GM12878 (cell line): ENCODE data around the gene SNRNP200. TPM values are rescaled to one million over a fixed set of nuclear protein-coding genes. Genes with fewer than 3 reads are reported as not detected.

Source experiments
- ATAC-seq: fragments of 200-7000 bp; cut with Tn5 transposase; 3 replicates; pipeline ENCODE4 v1.9.1; 2020; ENCODE audit warnings: mild to moderate bottlenecking, moderate library complexity
- BruUV-seq: library from RNA; stranded (reverse); fragments of 400-500 nt; replicated peaks from 2 replicates; lab custom pipeline; 2021; lab: Mats Ljungman, UMichigan
- CTCF ChIA-PET: fragments of 300-600 bp; sonication (Branson Sonifier 250); formaldehyde crosslinking; extraction: SDS; loops from one replicate; lab custom pipeline; 2021; ENCODE audit warnings: inconsistent platforms; lab: Yijun Ruan, JAX
- POLR2A ChIA-PET: fragments of 350-600 bp; formaldehyde crosslinking; extraction: SDS; loops from one replicate; lab custom pipeline; 2021; ENCODE audit warnings: inconsistent platforms; lab: Charles Lee
- RAD21 ChIA-PET: fragments of 300-600 bp; sonication (Branson Sonifier 250); formaldehyde crosslinking; loops from one replicate; lab custom pipeline; 2023; ENCODE audit warnings: antibody characterized with exemption; ENCODE audit not compliant: unreplicated experiment; lab: Charles Lee
- SMC1A ChIA-PET: fragments of 300-600 bp; sonication (Branson Sonifier 250); formaldehyde crosslinking; loops from one replicate; lab custom pipeline; 2023; ENCODE audit not compliant: unreplicated experiment, uncharacterized antibody; lab: Charles Lee
- DNase-seq: peaks from one replicate; pipeline ENCODE4 v3.0.0-alpha.2; 2011; ENCODE audit warnings: low read depth, low spot score
- FAIRE-seq: peaks from 3 replicates; lab custom pipeline; 2011; peaks lifted over from hg19 to GRCh38; lab: Jason Lieb, UNC
- H2AFZ ChIP-seq: 2 replicates; pipeline ENCODE4 v1.6.0; 2011; ENCODE audit warnings: low read depth, low read length, control low read depth; ENCODE audit not compliant: control insufficient read depth
- H3K27ac ChIP-seq: 2 replicates; pipeline ENCODE4 v1.5.1; 2011; ENCODE audit warnings: control low read depth; ENCODE audit not compliant: control insufficient read depth, insufficient read depth
- H3K27me3 ChIP-seq, 2 experiments: replicated peaks in 1 of 2; 2 replicates each; pipeline versions ENCODE4 v1.6.0 to v1.6.1; 2011; ENCODE audit warnings: low read length in 1 of 2; ENCODE audit not compliant: control insufficient read depth in 2 of 2, insufficient read depth in 2 of 2
- H3K36me3 ChIP-seq, 2 experiments: 2 replicates each; pipeline ENCODE4 v1.5.1; 2011; ENCODE audit warnings: low read length in 1 of 2; ENCODE audit not compliant: control insufficient read depth in 2 of 2, insufficient read depth in 2 of 2
- H3K4me1 ChIP-seq: 2 replicates; pipeline ENCODE4 v1.6.1; 2011; ENCODE audit warnings: mild to moderate bottlenecking, low read length, moderate library complexity, mixed read lengths; ENCODE audit not compliant: control insufficient read depth, insufficient read depth
- H3K4me2 ChIP-seq: 2 replicates; pipeline ENCODE4 v1.6.0; 2011; ENCODE audit warnings: control low read depth; ENCODE audit not compliant: control insufficient read depth, insufficient read depth
- H3K4me3 ChIP-seq: fragments of 200-600 bp; sonication (generic); 2 replicates; pipeline ENCODE4 v1.5.1; 2016
- H3K79me2 ChIP-seq: 2 replicates; pipeline ENCODE4 v1.6.0; 2011; ENCODE audit warnings: low read length; ENCODE audit not compliant: control insufficient read depth, insufficient read depth
- H3K9ac ChIP-seq: 2 replicates; pipeline ENCODE4 v1.8.0; 2011; ENCODE audit warnings: low read length, control low read depth, mixed read lengths; ENCODE audit not compliant: control insufficient read depth, insufficient read depth
- H3K9me3 ChIP-seq: replicated peaks from 3 replicates; pipeline ENCODE4 v1.5.1; 2011; ENCODE audit warnings: mild to moderate bottlenecking, low read length; ENCODE audit not compliant: control insufficient read depth, insufficient read depth
- H4K20me1 ChIP-seq: 2 replicates; pipeline ENCODE4 v1.6.0; 2011; ENCODE audit not compliant: control insufficient read depth, insufficient read depth
- BCL3 ChIP-seq: IDR thresholded peaks from 2 replicates; pipeline ENCODE4 v1.6.1; 2011; ENCODE audit warnings: borderline replicate concordance, low read depth, mild to moderate bottlenecking, moderate library complexity, low read length; ENCODE audit not compliant: insufficient read depth, poor library complexity, severe bottlenecking
- CHD1 ChIP-seq: IDR thresholded peaks from 2 replicates; pipeline ENCODE4 v1.6.1; 2012; ENCODE audit warnings: low read depth, low read length, improper control_type of control experiment
- CHD2 ChIP-seq: IDR thresholded peaks from 2 replicates; pipeline ENCODE4 v1.6.1; 2011; ENCODE audit warnings: low read depth, low read length, improper control_type of control experiment, borderline replicate concordance
- HCFC1 ChIP-seq: fragments of 150-350 bp; IDR thresholded peaks from 2 replicates; pipeline ENCODE4 v1.6.1; 2014; ENCODE audit warnings: low read length
- IKZF1 ChIP-seq: fragments of 450-650 bp; conservative IDR thresholded peaks from 2 replicates; pipeline ENCODE4 v1.6.1; 2017; ENCODE audit warnings: antibody characterized with exemption, mild to moderate bottlenecking
- MLLT1 ChIP-seq: fragments of 450-650 bp; IDR thresholded peaks from 2 replicates; pipeline ENCODE4 v1.6.1; 2016; ENCODE audit warnings: mild to moderate bottlenecking
- PAX8 ChIP-seq: fragments of 450-650 bp; IDR thresholded peaks from 2 replicates; pipeline ENCODE4 v1.6.1; 2017; ENCODE audit warnings: mild to moderate bottlenecking, moderate library complexity
- SMC3 ChIP-seq: IDR thresholded peaks from 2 replicates; pipeline ENCODE4 v1.6.1; 2011; ENCODE audit warnings: low read length, improper control_type of control experiment, borderline replicate concordance
- TARDBP ChIP-seq: IDR thresholded peaks from 2 replicates; pipeline ENCODE4 v1.6.1; 2016; ENCODE audit warnings: borderline replicate concordance
- USF2 ChIP-seq: IDR thresholded peaks from 2 replicates; pipeline ENCODE4 v1.6.1; 2011; ENCODE audit warnings: low read depth, low read length, improper control_type of control experiment, borderline replicate concordance
- YY1 ChIP-seq: IDR thresholded peaks from 2 replicates; pipeline ENCODE4 v1.6.1; 2011; ENCODE audit warnings: low read depth, mild to moderate bottlenecking, low read length
- ZNF207 ChIP-seq: fragments of 450-650 bp; IDR thresholded peaks from 2 replicates; pipeline ENCODE4 v1.6.1; 2014; ENCODE audit warnings: antibody characterized with exemption, mild to moderate bottlenecking, borderline replicate concordance
- WGBS: methylation state at CpG from one replicate; pipeline ENCODE4 v1.1.6; 2016; ENCODE audit warnings: low lambda C conversion rate; ENCODE audit not compliant: insufficient replicate concordance, insufficient coverage; ENCODE audit errors: missing lambda C conversion rate; 5-methylcytosine and 5-hydroxymethylcytosine counted together
- in situ Hi-C: fragments of 300-500 bp; cut with MboI; formaldehyde crosslinking; loops from 9 replicates; pipeline ENCODE4 v1.14.3; 2018; ENCODE audit warnings: mixed read lengths
- intact Hi-C: fragments of 100-400 bp; cut with micrococcal nuclease; formaldehyde crosslinking; loops from one replicate; pipeline ENCODE4 v1.14.2; 2022; ENCODE audit not compliant: unreplicated experiment
- polyA plus RNA-seq, 11 experiments: library from polyadenylated mRNA; depleted of rRNA in 4 of 11; unstranded in 6 of 11; stranded (reverse) in 5 of 11; fragments of >200 nt; fragmentation: Nextera tagmentation in 4 of 11; fragmentation: Illumina TruSeq in 1 of 11; extraction: Ambion mirVana in 4 of 11; extraction: Trizol in 1 of 11; gene quantifications; 1 replicate in 1 of 11; 2 replicates in 10 of 11; pipeline versions ENCODE4 v1.2.1 to v1.2.3, GENCODE V29; 2011 to 2016; ENCODE audit warnings: inconsistent platforms in 2 of 11, missing spikeins in 2 of 11, low read depth in 1 of 11
- total RNA-seq, 4 experiments: library from RNA; depleted of rRNA in 3 of 4; stranded (reverse); fragments of >200 nt in 3 of 4; fragmentation: Illumina TruSeq in 1 of 4; extraction: Trizol in 1 of 4; gene quantifications; 2 replicates each; pipeline versions ENCODE4 v1.2.1 to v1.2.3, GENCODE V29; 2013 to 2021

SNRNP200 gene
- total and polyA plus RNA-seq, 10 of the 15 experiments (the other 5 are each of a cell fraction or from before 2014, with no cell fraction given), result 59.2 to 176 (median 106) TPM

- no peaks in the 10 kb centered on the region; a peak in 1 of 4 replicates for H3K36me3 ChIP-seq
- H2AFZ ChIP-seq, result no peak overlapping the region
- H4K20me1 ChIP-seq, result no peaks in the 10 kb centered on the region
- ChIA-PET POLR2A (no interaction called here), CTCF (interaction anchor here (1.4 kb wide), 1 partner anchor 17 kb away, joined by 4 read pairs; no protein-coding TSS in a partner anchor), RAD21 (interaction anchor here (0.7 kb wide), 2 partner anchors 16 to 705 kb away, joined by 3 read pairs; no protein-coding TSS in a partner anchor), SMC1A (interaction anchor here (0.8 to 4.4 kb wide), 2 partner anchors 11 to 30 kb away, joined by 3 to 26 read pairs; no protein-coding TSS in a partner anchor)
- no peak overlapping the region for H3K4me3 ChIP-seq
- in situ Hi-C loops, result no loop called here
- H3K9me3 ChIP-seq, result no peaks in the 10 kb centered on the region
- no peak for FAIRE-seq
- 88% methylated on average over 5 of the region's 5 CpGs for WGBS
- H3K27ac ChIP-seq, result no peak overlapping the region
- no peak for TF ChIP-seq CHD2
- no peak for TF ChIP-seq TARDBP
- no peak for TF ChIP-seq CHD1
- no peak for TF ChIP-seq YY1
- no peak for TF ChIP-seq PAX8
- no peaks in the 10 kb centered on the region for H3K79me2 ChIP-seq
- H3K27me3 ChIP-seq, result no peaks in the 10 kb centered on the region
- no peak for DNase-seq
- intact Hi-C loops, result no loop called here
- no peak overlapping the region for H3K9ac ChIP-seq
- H3K4me1 ChIP-seq, result peaks cover 32% of the 10 kb centered on the region
- ATAC-seq, result no peak
- BruUV-seq, result no TSS peak
- no peak overlapping the region for H3K4me2 ChIP-seq
These were observed 61.5 kb downstream of the SNRNP200 start for GRCh38 chr2:96243843-96244242.

- H3K4me1 ChIP-seq, result peaks cover 32% of the 10 kb centered on the region
- no peaks in the 10 kb centered on the region; a peak in 1 of 4 replicates for H3K36me3 ChIP-seq
- H3K4me3 ChIP-seq, result peak overlapping the region; percentile 24; the same call in 1 of the 2 replicates
- no peaks in the 10 kb centered on the region for H3K27me3 ChIP-seq
- H3K4me2 ChIP-seq, result peak overlapping the region; percentile 90
- H3K9me3 ChIP-seq, result no peaks in the 10 kb centered on the region
- peak; percentile 78 for DNase-seq
- no peaks in the 10 kb centered on the region for H4K20me1 ChIP-seq
- in situ Hi-C loops (no loop called here), intact Hi-C loops (no loop called here)
- ATAC-seq, result peak; percentile 98
- H2AFZ ChIP-seq, result peak overlapping the region; percentile 58
- RAD21 ChIA-PET, result interaction anchor here (0.7 to 3.5 kb wide), 8 partner anchors 9 to 66 kb away, joined by 3 to 13 read pairs (median 4); partner anchors contain the start of gene STARD7
- H3K79me2 ChIP-seq, result no peaks in the 10 kb centered on the region
- peak overlapping the region; percentile 89 for H3K27ac ChIP-seq
- SMC1A ChIA-PET, result interaction anchor here (0.8 to 4.4 kb wide), 15 partner anchors 9 to 94 kb away, joined by 3 to 26 read pairs (median 4); partner anchors contain the start of gene NCAPH
- peak; percentile 92 for FAIRE-seq
- CTCF ChIA-PET, result interaction anchor here (0.8 to 3.1 kb wide), 17 partner anchors 8 to 250 kb away, joined by 3 to 18 read pairs (median 4); partner anchors contain the start of genes ASTL and STARD7
- POLR2A ChIA-PET, result interaction anchor here (1.0 to 2.7 kb wide), 6 partner anchors 8 to 67 kb away, joined by 3 to 14 read pairs (median 6); no protein-coding TSS in a partner anchor
- H3K9ac ChIP-seq, result peak overlapping the region; percentile 50
- WGBS, result 1% methylated on average over 5 of the region's 5 CpGs
- BruUV-seq, result no TSS peak
- TF ChIP-seq USF2 (no peak), ZNF207 (no peak), IKZF1 (peak; percentile 90), MLLT1 (no peak), BCL3 (peak; percentile 25), SMC3 (no peak), HCFC1 (no peak)
These were observed 63.3 kb downstream of the SNRNP200 start for GRCh38 chr2:96241900-96242611.
